WTC11 (cell line): ENCODE results near the gene GALR2. TPM values are rescaled to one million over a fixed set of nuclear protein-coding genes. Genes with fewer than 3 reads are reported as not detected.

Experiments used
- ATAC-seq: fragments of 200-7000 bp; cut with Tn5 transposase; 2 replicates; pipeline ENCODE4 v1.10.0; 2021; ENCODE audit warnings: mild to moderate bottlenecking, moderate library complexity
- CTCF ChIA-PET: fragments of 300-600 bp; sonication (Branson Sonifier 250); formaldehyde crosslinking; loops from one replicate; lab custom pipeline; 2021; ENCODE audit warnings: antibody characterized with exemption; lab: Charles Lee
- POLR2A ChIA-PET: fragments of 350-600 bp; sonication (Branson Sonifier 250); formaldehyde crosslinking; loops from one replicate; lab custom pipeline; 2021; ENCODE audit warnings: antibody characterized with exemption; lab: Charles Lee
- DNase-seq: peaks from one replicate; pipeline ENCODE4 v3.0.0; 2021; ENCODE audit warnings: low spot score
- H3K27ac Mint-ChIP-seq: 2 replicates; pipeline ENCODE4 v1.8.0; 2021; ENCODE audit warnings: mixed read lengths
- H3K27me3 Mint-ChIP-seq: 2 replicates; pipeline ENCODE4 v1.8.0; 2021; ENCODE audit warnings: low read depth, mild to moderate bottlenecking, moderate library complexity, mixed read lengths
- H3K36me3 Mint-ChIP-seq: 2 replicates; pipeline ENCODE4 v1.8.0; 2021; ENCODE audit warnings: mixed read lengths
- H3K4me1 Mint-ChIP-seq: 2 replicates; pipeline ENCODE4 v1.8.0; 2022; ENCODE audit warnings: mixed read lengths
- H3K4me3 Mint-ChIP-seq: 2 replicates; pipeline ENCODE4 v1.8.0; 2021; ENCODE audit warnings: mild to moderate bottlenecking, moderate library complexity, mixed read lengths
- H3K9me3 Mint-ChIP-seq: 2 replicates; pipeline ENCODE4 v1.8.0; 2021; ENCODE audit warnings: mixed read lengths
- AFF4 ChIP-seq: sonication (generic); formaldehyde crosslinking; IDR thresholded peaks from 2 replicates; pipeline ENCODE4 v1.8.1; 2023; ENCODE audit warnings: mild to moderate bottlenecking, missing genetic modification reagents, borderline replicate concordance
- ATF6 ChIP-seq: sonication (generic); formaldehyde crosslinking; IDR thresholded peaks from 2 replicates; pipeline ENCODE4 v1.8.1; 2023; ENCODE audit warnings: mild to moderate bottlenecking, missing genetic modification reagents
- CDX4 ChIP-seq: fragments of 250-450 bp; sonication (Bioruptor Pico); IDR thresholded peaks from 2 replicates; pipeline ENCODE4 v1.9.0; 2021; ENCODE audit warnings: moderate library complexity, mild to moderate bottlenecking, inconsistent platforms, borderline replicate concordance
- CREB1 ChIP-seq: sonication (generic); formaldehyde crosslinking; IDR thresholded peaks from 2 replicates; pipeline ENCODE4 v1.8.0; 2023; ENCODE audit warnings: mild to moderate bottlenecking, missing genetic modification reagents
- GABPB1 ChIP-seq: sonication (generic); formaldehyde crosslinking; IDR thresholded peaks from 2 replicates; pipeline ENCODE4 v1.8.1; 2023; ENCODE audit warnings: mild to moderate bottlenecking, missing genetic modification reagents
- GTF2I ChIP-seq: fragments of 250-450 bp; sonication (Bioruptor Pico); conservative IDR thresholded peaks from 2 replicates; pipeline ENCODE4 v1.4.0; 2021; ENCODE audit warnings: mild to moderate bottlenecking
- IRF1 ChIP-seq: sonication (generic); formaldehyde crosslinking; IDR thresholded peaks from 2 replicates; pipeline ENCODE4 v1.8.0; 2023; ENCODE audit warnings: missing genetic modification reagents
- KAT7 ChIP-seq: sonication (generic); formaldehyde crosslinking; IDR thresholded peaks from 2 replicates; pipeline ENCODE4 v1.8.1; 2023; ENCODE audit warnings: missing genetic modification reagents, mild to moderate bottlenecking, borderline replicate concordance
- MYBL2 ChIP-seq: sonication (generic); formaldehyde crosslinking; IDR thresholded peaks from 2 replicates; pipeline ENCODE4 v1.8.1; 2023; ENCODE audit warnings: mild to moderate bottlenecking, moderate library complexity, missing genetic modification reagents
- NFE2L1 ChIP-seq: sonication (generic); formaldehyde crosslinking; IDR thresholded peaks from 2 replicates; pipeline ENCODE4 v1.8.1; 2023; ENCODE audit warnings: missing genetic modification reagents
- NFYB ChIP-seq: sonication (generic); formaldehyde crosslinking; conservative IDR thresholded peaks from 2 replicates; pipeline ENCODE4 v1.8.0; 2022; ENCODE audit warnings: low read depth, missing genetic modification reagents
- NR3C1 ChIP-seq: sonication (generic); formaldehyde crosslinking; conservative IDR thresholded peaks from 2 replicates; pipeline ENCODE4 v1.8.1; 2023; ENCODE audit warnings: low read depth, mild to moderate bottlenecking, missing genetic modification reagents
- STAT6 ChIP-seq: sonication (generic); formaldehyde crosslinking; conservative IDR thresholded peaks from 2 replicates; pipeline ENCODE4 v1.8.1; 2023; ENCODE audit warnings: mild to moderate bottlenecking, low read depth, missing genetic modification reagents, moderate library complexity
- TEAD4 ChIP-seq: sonication (generic); formaldehyde crosslinking; IDR thresholded peaks from 2 replicates; pipeline ENCODE4 v1.8.0; 2022; ENCODE audit warnings: mild to moderate bottlenecking, missing genetic modification reagents
- USF1 ChIP-seq: sonication (generic); formaldehyde crosslinking; IDR thresholded peaks from 2 replicates; pipeline ENCODE4 v1.8.0; 2022; ENCODE audit warnings: mild to moderate bottlenecking, missing genetic modification reagents
- ZNF121 ChIP-seq: sonication (generic); formaldehyde crosslinking; IDR thresholded peaks from 2 replicates; pipeline ENCODE4 v1.8.0; 2023; ENCODE audit warnings: missing genetic modification reagents
- ZNF219 ChIP-seq: sonication (generic); formaldehyde crosslinking; IDR thresholded peaks from 2 replicates; pipeline ENCODE4 v1.8.0; 2023; ENCODE audit warnings: missing genetic modification reagents, mild to moderate bottlenecking, borderline replicate concordance
- ZNF281 ChIP-seq: sonication (generic); formaldehyde crosslinking; IDR thresholded peaks from 2 replicates; pipeline ENCODE4 v1.8.0; 2023; ENCODE audit warnings: mild to moderate bottlenecking, missing genetic modification reagents
- ZNF396 ChIP-seq: fragments of 250-450 bp; sonication (Bioruptor Pico); IDR thresholded peaks from 2 replicates; pipeline ENCODE4 v1.8.0; 2021; ENCODE audit warnings: mild to moderate bottlenecking, moderate library complexity, borderline replicate concordance
- ZNF671 ChIP-seq: fragments of 250-450 bp; sonication (Bioruptor Pico); IDR thresholded peaks from 2 replicates; pipeline ENCODE4 v1.8.0; 2021; ENCODE audit warnings: mild to moderate bottlenecking
- total RNA-seq: library from RNA; stranded (reverse); gene quantifications from 3 replicates; pipeline ENCODE4 v1.2.3, GENCODE V29; 2021

Gene GALR2
- total RNA-seq, 1 experiment from 2014 or later, result 2.9 TPM

GRCh38 chr17:76097716-76098295 lies 23.2 kb downstream of the GALR2 start:
- peaks cover 3% of the 10 kb centered on the region for H3K4me1 Mint-ChIP-seq
- ChIA-PET POLR2A (no interaction called here), CTCF (no interaction called here)
- no peak overlapping the region for H3K27ac Mint-ChIP-seq
- TF ChIP-seq ZNF281 (no peak), TEAD4 (CRISPR knock-in tag) (no peak), NFE2L1 (CRISPR knock-in tag) (no peak), KAT7 (CRISPR knock-in tag) (no peak), ATF6 (CRISPR knock-in tag) (no peak), IRF1 (CRISPR knock-in tag) (no peak), GTF2I (no peak), ZNF121 (CRISPR knock-in tag) (no peak), NR3C1 (CRISPR knock-in tag) (no peak), ZNF396 (CRISPR knock-in tag) (no peak), STAT6 (CRISPR knock-in tag) (no peak), USF1 (CRISPR knock-in tag) (no peak), ZNF219 (no peak), CREB1 (CRISPR knock-in tag) (no peak), ZNF671 (CRISPR knock-in tag) (no peak), CDX4 (CRISPR knock-in tag) (no peak), NFYB (CRISPR knock-in tag) (no peak), AFF4 (CRISPR knock-in tag) (no peak), GABPB1 (CRISPR knock-in tag) (no peak), MYBL2 (CRISPR knock-in tag) (no peak)
- DNase-seq (no peak), ATAC-seq (no peak)
- no peak overlapping the region for H3K4me3 Mint-ChIP-seq
- peaks cover 67% of the 10 kb centered on the region for H3K36me3 Mint-ChIP-seq
- no peaks in the 10 kb centered on the region for H3K27me3 Mint-ChIP-seq
- no peaks in the 10 kb centered on the region for H3K9me3 Mint-ChIP-seq
